Measurements from ENCODE around the gene GPRC5C. TPM values are rescaled to one million over a fixed set of nuclear protein-coding genes. Genes with fewer than 3 reads are reported as not detected.

GPRC5C gene
- total and polyA plus RNA-seq, 2 donors (not counting 3 experiments of a cell fraction or from before 2014, with no cell fraction given) = not detected

DNA sequence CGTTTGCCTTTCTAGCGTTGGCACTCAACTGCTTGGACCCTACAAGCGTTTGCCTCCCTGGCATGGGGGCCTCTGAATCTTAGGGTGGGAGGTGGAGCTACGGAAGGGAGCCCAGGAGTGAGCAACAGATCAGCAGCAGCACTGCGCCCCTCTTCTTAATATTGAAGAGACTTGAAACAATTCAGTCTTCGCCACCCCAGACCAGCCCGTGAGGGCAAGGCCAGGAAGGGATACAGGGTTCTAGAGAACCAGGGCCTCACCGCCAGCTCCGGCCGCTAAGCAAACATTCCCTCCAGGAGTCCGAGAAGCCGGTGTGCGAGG lies 1.5 kb upstream of the GPRC5C start:
- no peaks in the 10 kb centered on the region for H3K9me1 ChIP-seq (replicated peaks; ENCODE audit: control insufficient read depth, extremely low read depth, insufficient read depth, low read length)
- H4K20me1 ChIP-seq (replicated peaks; ENCODE audit: control insufficient read depth, extremely low read depth, insufficient read depth, low read length) = no peaks in the 10 kb centered on the region
- no peak overlapping the region for H3K9ac ChIP-seq (replicated peaks; ENCODE audit: extremely low read depth, insufficient read depth, low read length)
- H3K27me3 ChIP-seq (ENCODE audit: control insufficient read depth in 2 of 2, insufficient read depth in 2 of 2, low read length in 2 of 2) = peaks cover 23 to 30% of the 10 kb centered on the region in 2 experiments
- FAIRE-seq (no peak), DNase-seq (ENCODE audit: low read depth, low spot score) (no peak)
- no peak overlapping the region for H2AFZ ChIP-seq (ENCODE audit: low read depth, low read length)
- H3K4me2 ChIP-seq (ENCODE audit: insufficient read depth, low read length) = no peak overlapping the region
- H3K79me2 ChIP-seq (ENCODE audit: control insufficient read depth, insufficient read depth, low read length) = no peaks in the 10 kb centered on the region
- H3K27ac ChIP-seq (ENCODE audit: insufficient read depth, low read depth, low read length) = no peak overlapping the region
- H3K4me3 ChIP-seq (replicated peaks in 1 of 3; ENCODE audit: insufficient read depth in 1 of 3, low read depth in 1 of 3, low read length in 3 of 3) = no peak overlapping the region
- intact Hi-C loops (cut with micrococcal nuclease) (no loop called here), dilution Hi-C loops (cut with MboI; ENCODE audit: extremely low pct_ligation_motif_present, low sequenced_read_pairs) (no loop called here)
- ChIA-PET CTCF (interaction anchor here (1.3 kb wide), 1 partner anchor 51 kb away, joined by 5 read pairs; no protein-coding TSS in a partner anchor), POLR2A (no interaction called here)
- BruUV-seq (replicated peaks) = no TSS peak
- H3K4me1 ChIP-seq (ENCODE audit: control insufficient read depth, extremely low read depth, insufficient read depth, low read length) = no peaks in the 10 kb centered on the region
- no peak for TF ChIP-seq MYC (IDR thresholded peaks at IDR 0.05; ENCODE audit: low read depth, low read length)
- TF ChIP-seq, protein P1, sequence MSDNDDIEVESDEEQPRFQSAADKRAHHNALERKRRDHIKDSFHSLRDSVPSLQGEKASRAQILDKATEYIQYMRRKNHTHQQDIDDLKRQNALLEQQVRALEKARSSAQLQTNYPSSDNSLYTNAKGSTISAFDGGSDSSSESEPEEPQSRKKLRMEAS (IDR thresholded peaks at IDR 0.05; ENCODE audit: insufficient read depth, insufficient read length) = no peak
- TF ChIP-seq EZH2 (IDR thresholded peaks at IDR 0.05; ENCODE audit: borderline replicate concordance, low read depth, low read length, severe bottlenecking) = no peak
- TF ChIP-seq GATA2 (IDR thresholded peaks at IDR 0.05; ENCODE audit: insufficient read depth, insufficient read length, low read depth, low read length) = no peak
- TF ChIP-seq FOS (IDR thresholded peaks at IDR 0.05; ENCODE audit: borderline replicate concordance, insufficient read depth, low read length) = no peak
- TF ChIP-seq, protein P2, sequence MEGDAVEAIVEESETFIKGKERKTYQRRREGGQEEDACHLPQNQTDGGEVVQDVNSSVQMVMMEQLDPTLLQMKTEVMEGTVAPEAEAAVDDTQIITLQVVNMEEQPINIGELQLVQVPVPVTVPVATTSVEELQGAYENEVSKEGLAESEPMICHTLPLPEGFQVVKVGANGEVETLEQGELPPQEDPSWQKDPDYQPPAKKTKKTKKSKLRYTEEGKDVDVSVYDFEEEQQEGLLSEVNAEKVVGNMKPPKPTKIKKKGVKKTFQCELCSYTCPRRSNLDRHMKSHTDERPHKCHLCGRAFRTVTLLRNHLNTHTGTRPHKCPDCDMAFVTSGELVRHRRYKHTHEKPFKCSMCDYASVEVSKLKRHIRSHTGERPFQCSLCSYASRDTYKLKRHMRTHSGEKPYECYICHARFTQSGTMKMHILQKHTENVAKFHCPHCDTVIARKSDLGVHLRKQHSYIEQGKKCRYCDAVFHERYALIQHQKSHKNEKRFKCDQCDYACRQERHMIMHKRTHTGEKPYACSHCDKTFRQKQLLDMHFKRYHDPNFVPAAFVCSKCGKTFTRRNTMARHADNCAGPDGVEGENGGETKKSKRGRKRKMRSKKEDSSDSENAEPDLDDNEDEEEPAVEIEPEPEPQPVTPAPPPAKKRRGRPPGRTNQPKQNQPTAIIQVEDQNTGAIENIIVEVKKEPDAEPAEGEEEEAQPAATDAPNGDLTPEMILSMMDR (IDR thresholded peaks at IDR 0.05; ENCODE audit: extremely low read depth in 1 of 2, insufficient read depth in 1 of 2, low read depth in 1 of 2, low read length in 2 of 2) = no peak
- no peak for TF ChIP-seq JUN (IDR thresholded peaks at IDR 0.05; ENCODE audit: borderline replicate concordance, insufficient read depth, insufficient read length, low read depth)
- TF ChIP-seq POLR2A (IDR thresholded peaks at IDR 0.05; ENCODE audit: low read depth, low read length) = no peak
- TF ChIP-seq POLR2AphosphoS5 (IDR thresholded peaks at IDR 0.05; ENCODE audit: insufficient read depth, low read depth, low read length) = no peak
- no peaks in the 10 kb centered on the region for H3K36me3 ChIP-seq (ENCODE audit: control insufficient read depth in 2 of 2, extremely low read depth in 1 of 2, insufficient read depth in 2 of 2, low read length in 2 of 2)
- H3K9me3 ChIP-seq (replicated peaks; ENCODE audit: control insufficient read depth, insufficient read depth, low read length) = no peaks in the 10 kb centered on the region
